Measurements from ENCODE around the gene DOCK2.
"Not testable (repeated sequence)": the region's sequence is repeated elsewhere in the genome, so short reads cannot be mapped to it uniquely, and the experiment has no call there.

The DOCK2 gene

GRCh38 chr5:169758886-169759285 is 121.8 kb downstream of the DOCK2 start:
- DNase-seq = no peak

GRCh38 chr5:169760229-169760628 is 123.2 kb downstream of the DOCK2 start:
- no peak for DNase-seq

- no peak for DNase-seq
Measured at GRCh38 chr5:169762338-169763095, 125.4 kb downstream of the DOCK2 start.

GRCh38 chr5:169763376-169764017 is 126.4 kb downstream of the DOCK2 start:
- DNase-seq = no peak

GRCh38 chr5:169764018-169764378 is 126.9 kb downstream of the DOCK2 start:
- no peak for DNase-seq

- no peak for DNase-seq
Measured at GRCh38 chr5:169765176-169765996, 128.3 kb downstream of the DOCK2 start.

- DNase-seq = not testable (repeated sequence)
Measured at GRCh38 chr5:169766943-169767342, 129.9 kb downstream of the DOCK2 start.

- DNase-seq = no peak
Measured at GRCh38 chr5:169767938-169768337, 130.9 kb downstream of the DOCK2 start.

GRCh38 chr5:169768416-169768815 is 131.3 kb downstream of the DOCK2 start:
- no peak for DNase-seq

- no peak for DNase-seq
Measured at GRCh38 chr5:169770109-169770508, 133.0 kb downstream of the DOCK2 start.

GRCh38 chr5:169772256-169772655 is 135.2 kb downstream of the DOCK2 start:
- DNase-seq = no peak

- no peak for DNase-seq
Measured at GRCh38 chr5:169772688-169773087, 135.6 kb downstream of the DOCK2 start.

- DNase-seq = no peak
Measured at GRCh38 chr5:169777159-169777558, 140.1 kb downstream of the DOCK2 start.

- no peak for DNase-seq
Measured at GRCh38 chr5:169778622-169779596, 141.8 kb downstream of the DOCK2 start.

GRCh38 chr5:169781420-169782345 is 144.6 kb downstream of the DOCK2 start:
- no peak for DNase-seq

GRCh38 chr5:169785771-169786618 is 148.9 kb downstream of the DOCK2 start:
- no peak for DNase-seq

GRCh38 chr5:169788168-169788567 is 151.1 kb downstream of the DOCK2 start:
- no peak for DNase-seq

- no peak for DNase-seq
Measured at GRCh38 chr5:169789417-169789940, 152.4 kb downstream of the DOCK2 start.

GRCh38 chr5:169791251-169791650 is 154.2 kb downstream of the DOCK2 start:
- DNase-seq = no peak

GRCh38 chr5:169795338-169795737 is 158.3 kb downstream of the DOCK2 start:
- DNase-seq = no peak
